Calu3 (cell line): ENCODE results near the gene GNGT2. TPM values are rescaled to one million over a fixed set of nuclear protein-coding genes. Genes with fewer than 3 reads are reported as not detected.

ENCODE experiments used
- BruUV-seq: library from RNA; stranded (reverse); fragments of 400-500 nt; replicated peaks from 2 replicates; lab custom pipeline; 2021; lab: Mats Ljungman, UMichigan
- CTCF ChIA-PET: fragments of 300-600 bp; sonication (Branson Sonifier 250); formaldehyde crosslinking; loops from one replicate; lab custom pipeline; 2022; ENCODE audit warnings: antibody characterized with exemption; lab: Charles Lee
- DNase-seq: peaks from one replicate; pipeline ENCODE4 v3.0.0; 2022
- H3K27ac Mint-ChIP-seq: one replicate; pipeline ENCODE4 v1.8.0; 2022; ENCODE audit warnings: mixed read lengths; ENCODE audit not compliant: unreplicated experiment
- H3K27me3 Mint-ChIP-seq: one replicate; pipeline ENCODE4 v1.8.0; 2022; ENCODE audit warnings: mixed read lengths; ENCODE audit not compliant: unreplicated experiment
- H3K36me3 Mint-ChIP-seq: one replicate; pipeline ENCODE4 v1.8.0; 2022; ENCODE audit warnings: mild to moderate bottlenecking, moderate library complexity, mixed read lengths; ENCODE audit not compliant: insufficient read depth, unreplicated experiment
- H3K4me1 Mint-ChIP-seq: one replicate; pipeline ENCODE4 v1.8.0; 2022; ENCODE audit warnings: mild to moderate bottlenecking, low read depth, mixed read lengths; ENCODE audit not compliant: unreplicated experiment
- H3K4me3 Mint-ChIP-seq: one replicate; pipeline ENCODE4 v1.8.0; 2022; ENCODE audit warnings: mild to moderate bottlenecking, low read depth, moderate library complexity, mixed read lengths; ENCODE audit not compliant: unreplicated experiment
- H3K9me3 Mint-ChIP-seq: one replicate; pipeline ENCODE4 v1.8.0; 2022; ENCODE audit warnings: low read depth, mixed read lengths; ENCODE audit not compliant: unreplicated experiment
- CTCF ChIP-seq: fragments of 200-600 bp; IDR thresholded peaks from one replicate; pipeline ENCODE4 v1.8.0; 2022; ENCODE audit warnings: antibody characterized with exemption; ENCODE audit not compliant: unreplicated experiment
- intact Hi-C: fragments of 100-400 bp; cut with micrococcal nuclease; formaldehyde crosslinking; loops from one replicate; pipeline ENCODE4 v1.10.0; 2022; ENCODE audit not compliant: unreplicated experiment
- total RNA-seq: library from RNA; stranded (reverse); gene quantifications from 2 replicates; pipeline ENCODE4 v1.2.3, GENCODE V29; 2022

The GNGT2 gene
- total RNA-seq, 1 experiment from 2014 or later: not detected

- TF ChIP-seq CTCF: no peak
- Mint-ChIP-seq H3K4me1 (no peaks in the 10 kb centered on the region), H3K27ac (no peak overlapping the region), H3K9me3 (no peaks in the 10 kb centered on the region), H3K27me3 (peaks cover 47% of the 10 kb centered on the region), H3K36me3 (peaks cover 18% of the 10 kb centered on the region), H3K4me3 (no peak overlapping the region)
- CTCF ChIA-PET: interaction anchor here (0.6 kb wide), 1 partner anchor 25 kb away, joined by 9 read pairs; no protein-coding TSS in a partner anchor
- no peak for DNase-seq
- intact Hi-C loops: loop anchor here (1.0 kb wide), 1 partner anchor 15 kb away; no protein-coding TSS in a partner anchor
- BruUV-seq: no TSS peak
Measured at GRCh38 chr17:49234509-49235080, 24.2 kb upstream of the GNGT2 start.

- H3K9me3 Mint-ChIP-seq: no peaks in the 10 kb centered on the region
- no peaks in the 10 kb centered on the region for H3K4me1 Mint-ChIP-seq
- DNase-seq: no peak
- BruUV-seq: no TSS peak
- peaks cover 70% of the 10 kb centered on the region for H3K27me3 Mint-ChIP-seq
- TF ChIP-seq CTCF: no peak
- CTCF ChIA-PET: no interaction called here
- H3K36me3 Mint-ChIP-seq: peaks cover 19% of the 10 kb centered on the region
- no peak overlapping the region for H3K27ac Mint-ChIP-seq
- intact Hi-C loops: no loop called here
- peak overlapping the region; percentile 73 for H3K4me3 Mint-ChIP-seq
Measured at GRCh38 chr17:49231563-49231894, 21.2 kb upstream of the GNGT2 start.

- intact Hi-C loops: no loop called here
- peaks cover 19% of the 10 kb centered on the region for H3K36me3 Mint-ChIP-seq
- no TSS peak for BruUV-seq
- H3K4me3 Mint-ChIP-seq: peak within 1 kb of the TSS; percentile 73
- CTCF ChIA-PET: interaction anchor here (0.5 kb wide), 1 partner anchor 254 kb away, joined by 4 read pairs; no protein-coding TSS in a partner anchor
- no peak within 1 kb of the TSS for H3K27ac Mint-ChIP-seq
- H3K27me3 Mint-ChIP-seq: peaks cover 70% of the 10 kb centered on the region
- no peaks in the 10 kb centered on the region for H3K4me1 Mint-ChIP-seq
- H3K9me3 Mint-ChIP-seq: no peaks in the 10 kb centered on the region
- TF ChIP-seq CTCF: no peak
- peak; percentile 87 for DNase-seq
Measured at GRCh38 chr17:49230636-49231562, 20.5 kb upstream of the GNGT2 start, which contains the start of gene PHOSPHO1. Gene PHOSPHO1 (minus strand): TSS chr17:49230787. CDS start chr17:49226691, 4,096 bp downstream.

- intact Hi-C loops: loop anchor here (5.0 to 10.0 kb wide), 2 partner anchors 38 to 195 kb away; no protein-coding TSS in a partner anchor
Measured at GRCh38 chr17:49229805-49230600, 19.6 kb upstream of the GNGT2 start.

More at GRCh38 chr17:49229805-49230600, 19.6 kb upstream of the GNGT2 start:
- Mint-ChIP-seq H3K27me3 (peaks cover 71% of the 10 kb centered on the region), H3K4me1 (no peaks in the 10 kb centered on the region), H3K36me3 (peaks cover 19% of the 10 kb centered on the region), H3K9me3 (no peaks in the 10 kb centered on the region), H3K4me3 (peak overlapping the region; percentile 73), H3K27ac (no peak overlapping the region)
- TF ChIP-seq CTCF: no peak
- DNase-seq: no peak
- CTCF ChIA-PET: interaction anchor here (0.5 kb wide), 1 partner anchor 255 kb away, joined by 4 read pairs; no protein-coding TSS in a partner anchor
- BruUV-seq: no TSS peak
